ENCODE measurements around the gene CDON.

Gene CDON

DNA sequence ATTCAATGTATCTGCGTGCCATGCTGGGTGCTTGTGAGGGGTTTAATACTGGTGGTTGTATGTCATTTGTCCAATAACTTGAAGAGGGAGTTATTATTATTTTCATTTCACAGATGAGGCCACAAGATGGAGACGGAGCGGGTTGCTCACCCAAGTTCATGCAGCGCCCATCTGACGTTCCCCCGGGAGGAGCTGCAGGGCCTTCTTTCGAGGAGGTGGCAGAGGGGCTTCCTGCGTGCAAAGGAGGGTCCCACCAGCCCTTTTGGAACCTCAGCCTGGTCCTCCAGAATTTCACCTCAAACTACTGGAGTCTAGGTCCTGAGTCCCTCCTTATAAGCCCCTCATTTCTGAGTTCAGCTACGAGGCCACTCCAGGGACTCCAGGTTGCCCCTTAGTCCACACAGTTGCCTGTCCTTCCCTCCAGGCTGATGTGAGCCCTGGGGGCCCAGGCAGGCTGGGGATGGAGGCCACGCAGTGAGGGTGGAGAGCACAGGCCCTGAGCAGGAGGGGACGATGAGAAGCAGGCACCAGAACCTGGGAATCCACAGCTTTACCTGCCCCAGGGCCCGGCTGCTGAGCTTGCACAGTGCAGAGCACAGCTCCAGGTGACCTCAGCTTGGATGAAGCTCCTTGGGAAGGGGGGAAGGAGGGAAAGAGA lies 119.8 kb downstream of the CDON start:
- DNase-seq: no peak

DNA sequence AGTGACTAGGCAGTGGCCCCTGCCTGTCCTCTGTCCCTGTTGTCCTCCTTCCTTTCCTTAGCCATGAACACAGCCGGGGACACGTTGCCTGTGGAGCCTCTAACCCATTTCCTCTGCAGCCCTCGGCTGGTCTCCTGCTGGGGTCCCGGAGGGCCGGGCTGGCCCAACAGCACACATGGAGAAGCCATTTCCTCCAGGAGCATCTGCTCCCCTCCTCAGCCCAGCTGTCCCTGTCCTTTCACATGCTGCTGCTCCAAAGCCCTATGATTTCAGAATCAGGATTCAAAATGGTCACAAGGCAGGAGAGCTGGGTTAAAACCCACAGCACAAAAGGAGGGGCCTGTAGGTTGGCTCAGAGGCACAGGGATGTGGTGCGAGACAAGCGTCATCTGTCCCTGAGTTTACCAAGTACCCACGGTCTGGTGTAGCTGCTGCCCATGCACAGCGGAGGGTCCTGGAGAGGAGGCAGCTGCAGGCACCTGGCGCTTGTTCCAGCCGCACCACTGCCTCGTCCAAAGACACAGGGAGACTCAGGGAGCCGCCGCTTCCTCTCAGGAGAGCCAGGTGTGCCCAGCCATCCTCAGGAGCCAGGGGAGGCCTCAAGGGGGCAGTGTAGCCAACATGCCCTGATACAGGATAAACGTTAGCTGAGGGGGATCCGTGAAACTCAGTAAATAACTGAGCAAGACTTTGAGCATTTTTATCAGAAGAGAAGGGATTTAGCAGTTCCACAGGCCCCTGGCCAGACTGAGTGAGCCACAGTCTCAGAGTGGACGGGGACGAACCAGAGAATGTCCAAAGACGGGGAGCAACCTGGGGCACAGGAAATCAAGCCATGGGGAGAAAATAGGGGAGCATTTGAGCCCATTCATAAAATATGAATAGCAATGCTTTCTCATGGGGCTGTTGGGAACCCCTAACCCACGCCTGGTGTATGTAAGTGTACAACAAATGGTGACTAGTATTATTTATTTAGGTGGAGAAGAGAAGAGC lies 120.8 kb downstream of the CDON start:
- DNase-seq: peak; percentile 45

DNA sequence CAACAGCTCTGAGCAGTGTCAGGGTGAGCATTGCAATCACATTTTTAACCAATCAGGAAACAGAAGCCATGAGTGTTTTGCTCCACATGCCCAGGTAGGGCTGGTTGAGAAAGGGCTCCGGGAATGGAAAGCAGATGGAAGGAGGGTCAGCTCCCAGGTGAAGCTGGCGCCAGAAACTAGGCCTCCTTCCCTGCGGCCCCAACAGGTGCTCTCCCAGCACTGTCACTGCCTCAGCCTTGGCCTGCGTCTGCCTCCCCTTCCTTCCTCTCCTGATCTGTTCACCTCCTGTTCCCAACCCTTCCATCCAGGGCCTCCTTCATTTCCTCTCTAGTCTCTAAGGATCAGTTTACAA lies 121.4 kb downstream of the CDON start:
- no peak for DNase-seq

DNA sequence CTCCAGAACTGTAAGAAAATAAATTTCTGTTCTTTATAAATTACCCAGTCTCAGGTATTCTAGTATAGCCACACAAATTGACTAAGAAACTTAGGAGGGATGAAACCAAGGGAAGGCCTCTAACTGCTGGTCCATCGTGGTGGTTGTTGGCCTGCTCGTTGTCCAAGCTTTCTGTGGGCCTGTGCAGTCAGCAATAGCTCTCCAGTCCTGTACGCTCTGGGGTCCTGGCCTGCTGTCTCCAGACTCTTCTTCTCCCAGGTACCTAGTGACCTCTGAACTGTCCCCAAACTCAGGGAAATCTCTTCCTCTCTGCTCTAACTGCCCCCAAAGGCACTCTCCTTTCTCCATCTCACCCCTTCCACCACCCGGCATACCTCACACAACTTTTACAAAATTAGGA lies 122.5 kb downstream of the CDON start:
- DNase-seq: no peak

DNA sequence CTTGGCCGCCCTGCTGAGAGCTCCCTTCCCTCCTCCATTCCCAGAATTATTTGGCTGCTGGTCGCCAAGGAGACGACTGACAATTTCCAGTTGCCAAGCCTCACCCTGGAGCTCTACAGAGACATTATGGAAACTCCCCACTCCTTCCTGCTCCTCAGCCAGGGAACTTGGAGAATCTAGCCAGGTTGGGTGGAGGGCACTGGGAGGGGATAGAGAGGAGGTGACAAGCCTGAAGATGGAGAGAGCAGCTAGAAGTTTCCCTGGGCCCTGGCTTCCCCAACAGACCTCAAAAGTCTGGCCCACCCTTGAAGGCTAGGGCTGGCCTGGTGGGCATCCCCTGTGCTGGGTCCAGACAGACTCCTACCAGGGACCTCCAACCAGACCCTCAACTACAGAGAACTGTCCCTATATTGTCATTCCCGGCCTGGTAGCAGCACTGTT lies 123.6 kb downstream of the CDON start:
- no peak for DNase-seq

DNA sequence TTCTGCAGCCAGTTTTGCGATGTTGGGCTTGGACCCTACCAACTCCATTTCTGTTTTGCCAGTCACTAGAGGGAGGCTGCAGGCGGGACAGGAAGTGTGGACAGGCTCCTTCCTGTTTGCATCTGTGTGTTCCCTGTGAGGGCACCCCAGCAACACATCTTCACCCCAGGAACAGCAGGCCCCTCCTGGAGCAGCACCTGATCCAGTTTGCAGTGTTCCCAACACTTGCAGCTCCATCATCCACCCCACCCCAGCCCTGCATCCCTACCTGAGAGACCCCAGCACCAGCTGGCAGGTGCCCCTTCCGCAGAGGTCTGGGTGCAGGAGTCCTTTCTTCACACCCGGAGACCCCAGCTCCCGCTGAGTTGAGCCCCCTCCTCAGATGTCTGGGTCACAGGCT lies 124.2 kb downstream of the CDON start:
- no peak for DNase-seq

DNA sequence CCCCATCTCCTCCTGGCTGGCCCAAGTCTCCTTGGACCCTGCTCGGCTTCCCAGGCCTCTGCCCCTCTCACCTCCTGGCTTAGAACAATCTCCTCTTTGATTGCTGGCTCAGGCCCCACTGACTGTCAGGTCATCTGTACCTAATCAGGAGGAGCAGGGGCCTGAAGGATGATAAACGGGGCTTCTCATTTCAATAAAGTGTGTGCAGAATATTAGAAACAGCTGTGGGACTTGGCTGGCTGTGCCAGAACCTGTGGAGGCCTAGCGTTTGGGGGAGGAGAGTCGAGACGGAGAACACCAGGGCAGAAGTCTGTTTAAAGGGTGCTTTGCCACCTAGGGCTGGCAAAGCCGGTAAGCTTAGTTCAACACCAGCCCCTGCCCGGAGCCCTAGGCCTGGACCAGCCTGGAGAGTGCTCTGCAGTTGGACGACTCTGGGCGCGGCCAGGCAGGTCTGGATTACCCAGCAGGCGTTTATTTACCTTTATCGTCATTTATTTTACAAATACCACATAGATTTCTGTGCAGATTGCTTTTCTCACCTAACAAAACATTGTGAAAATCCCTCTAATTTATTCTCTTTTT lies 127.0 kb downstream of the CDON start:
- DNase-seq: no peak

DNA sequence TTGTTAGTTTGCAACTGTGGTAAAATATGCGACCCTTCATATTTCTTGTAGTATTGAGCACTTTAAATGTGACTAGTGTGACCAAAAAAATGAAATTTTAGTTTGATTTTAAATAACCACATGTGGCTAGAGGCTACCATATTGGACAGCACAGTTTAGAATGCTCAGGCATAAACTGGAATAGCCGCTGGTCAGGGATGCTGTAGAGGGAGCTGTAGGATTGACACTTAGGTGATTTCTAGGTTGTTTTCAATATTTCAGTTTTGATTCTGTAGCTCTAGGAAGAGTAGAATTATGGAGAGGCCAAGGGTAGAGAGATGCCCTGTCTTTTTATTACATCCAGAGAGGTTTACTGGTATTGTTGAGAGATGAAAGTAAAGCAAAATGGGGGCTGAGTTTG lies 127.6 kb downstream of the CDON start:
- no peak for DNase-seq

DNA sequence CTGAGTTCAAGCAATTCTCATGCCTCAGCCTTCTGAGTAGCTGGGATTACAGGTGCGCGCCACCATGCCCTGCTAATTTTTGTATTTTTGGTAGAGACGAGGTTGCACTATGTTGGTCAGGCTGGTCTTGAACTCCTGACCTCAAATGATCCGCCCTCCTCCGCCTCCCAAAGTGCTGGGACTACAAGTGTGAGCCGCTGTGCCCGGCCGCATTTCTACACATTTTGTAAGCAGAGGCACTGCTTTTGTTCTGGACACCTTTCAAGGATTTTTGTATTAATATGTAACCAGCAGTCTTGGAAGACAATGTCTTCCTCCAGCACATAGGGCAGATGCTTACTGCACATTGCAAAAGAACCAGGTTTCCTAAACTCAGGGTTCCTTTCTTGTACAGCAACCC lies 128.2 kb downstream of the CDON start:
- no peak for DNase-seq

DNA sequence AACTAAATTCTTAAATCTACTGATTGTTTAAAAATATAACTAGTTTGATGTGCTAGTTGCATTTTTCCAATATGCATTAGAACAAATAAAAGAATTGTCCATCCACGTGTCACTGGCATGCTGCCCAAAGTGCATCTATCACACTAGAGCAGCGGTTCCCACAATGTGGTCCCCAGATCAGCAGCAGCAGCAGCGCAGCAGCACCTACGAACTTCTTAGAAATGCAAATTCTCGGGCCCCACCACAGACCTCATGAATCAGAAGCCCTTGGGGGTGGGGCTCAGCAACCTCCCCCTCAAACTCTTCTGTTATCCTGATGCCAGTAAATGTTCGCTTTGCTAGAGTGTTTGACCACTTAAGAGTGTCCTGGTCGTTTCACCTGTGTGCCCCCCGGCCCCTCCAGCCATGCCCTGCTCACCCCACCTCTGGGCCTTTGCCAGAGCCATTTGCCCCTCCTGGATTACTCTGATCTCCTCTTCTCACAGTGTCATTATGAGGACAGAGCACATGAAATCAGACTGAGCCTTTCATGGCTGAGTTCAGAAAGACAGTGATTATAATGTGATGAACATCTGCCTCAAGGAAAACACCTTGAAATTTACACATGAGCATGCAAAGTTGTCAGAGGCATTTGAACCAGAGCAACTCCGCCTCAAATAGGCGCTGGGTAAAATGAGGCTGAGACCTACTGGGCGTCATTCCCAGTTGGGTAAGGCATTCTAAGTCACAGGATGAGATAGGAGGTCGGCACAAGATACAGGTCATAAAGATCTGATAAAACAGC lies 129.4 kb downstream of the CDON start:
- DNase-seq: no peak

DNA sequence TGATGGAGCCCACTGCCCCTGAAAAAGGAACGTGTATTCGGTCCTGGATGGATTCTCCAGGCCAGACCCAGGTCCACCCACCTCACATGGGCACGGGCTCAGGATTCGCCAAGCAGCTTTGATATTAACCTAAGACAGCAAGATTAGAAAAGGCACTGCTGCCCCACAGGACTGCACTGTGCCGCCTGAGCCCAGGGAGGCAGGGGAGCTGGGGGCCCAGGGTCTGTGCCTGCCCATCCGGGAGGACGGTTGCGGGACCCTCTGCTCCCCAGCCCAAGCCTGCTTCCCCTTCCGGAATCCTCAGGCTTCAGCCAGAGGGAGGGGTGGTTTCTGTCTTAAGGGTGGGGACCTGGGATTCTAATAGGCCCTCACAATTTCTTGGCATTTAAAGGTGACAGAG lies 130.4 kb downstream of the CDON start:
- no peak for DNase-seq

DNA sequence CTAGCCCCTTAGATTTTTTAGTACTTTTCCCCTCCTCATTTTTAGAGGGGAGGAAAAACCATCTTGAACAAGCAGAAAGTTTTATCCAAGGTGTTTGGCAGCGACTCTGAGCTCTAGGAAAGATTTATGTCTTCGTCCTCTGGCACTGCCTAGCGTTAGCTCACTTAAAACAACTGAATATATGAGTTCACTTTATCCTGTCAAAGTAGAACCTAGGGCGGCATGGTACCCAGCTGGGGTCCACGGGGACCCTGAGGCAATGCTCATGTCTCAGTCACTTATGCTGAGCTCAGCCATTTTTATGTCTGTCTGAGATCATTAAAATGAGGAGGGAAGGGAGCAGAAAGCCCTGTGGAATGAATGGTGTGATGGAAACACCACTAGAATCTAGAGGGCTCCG lies 131.0 kb downstream of the CDON start:
- no peak for DNase-seq

DNA sequence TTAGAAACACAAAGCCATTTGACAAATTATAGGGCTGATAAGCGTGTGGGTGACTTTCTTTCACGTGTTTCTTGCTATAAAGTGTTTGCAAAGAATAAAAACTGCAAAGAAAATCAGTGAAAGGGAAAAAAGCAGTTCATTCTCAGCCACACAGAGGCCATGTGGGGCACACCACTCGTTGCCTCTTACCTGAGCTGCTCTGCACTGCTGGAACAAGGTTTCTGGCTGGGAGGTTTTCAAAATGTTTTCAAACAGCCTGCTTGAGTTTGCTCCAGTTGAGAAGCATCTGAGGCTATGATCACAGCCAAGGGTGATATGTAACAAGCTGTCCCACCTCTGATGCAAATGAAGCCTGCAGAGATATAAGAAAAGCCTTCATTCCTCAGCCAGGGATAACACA lies 131.6 kb downstream of the CDON start:
- no peak for DNase-seq

DNA sequence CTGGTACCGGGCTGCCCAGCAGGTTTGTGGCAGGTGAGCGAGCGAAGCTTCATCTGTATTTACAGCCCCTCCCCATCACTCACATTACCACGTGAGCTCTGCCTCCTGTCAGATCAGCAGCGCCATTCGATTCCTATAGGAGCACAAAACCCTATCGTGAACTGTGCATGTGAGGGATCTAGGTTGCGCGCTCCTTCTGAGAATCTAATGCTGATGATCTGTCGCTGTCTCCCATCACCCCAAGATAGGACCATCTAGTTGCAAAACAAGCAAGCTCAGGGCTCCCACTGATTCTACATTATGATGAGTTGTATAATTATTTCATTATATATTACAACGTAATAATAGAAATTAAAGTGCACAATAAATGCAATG lies 132.6 kb downstream of the CDON start:
- no peak for DNase-seq

DNA sequence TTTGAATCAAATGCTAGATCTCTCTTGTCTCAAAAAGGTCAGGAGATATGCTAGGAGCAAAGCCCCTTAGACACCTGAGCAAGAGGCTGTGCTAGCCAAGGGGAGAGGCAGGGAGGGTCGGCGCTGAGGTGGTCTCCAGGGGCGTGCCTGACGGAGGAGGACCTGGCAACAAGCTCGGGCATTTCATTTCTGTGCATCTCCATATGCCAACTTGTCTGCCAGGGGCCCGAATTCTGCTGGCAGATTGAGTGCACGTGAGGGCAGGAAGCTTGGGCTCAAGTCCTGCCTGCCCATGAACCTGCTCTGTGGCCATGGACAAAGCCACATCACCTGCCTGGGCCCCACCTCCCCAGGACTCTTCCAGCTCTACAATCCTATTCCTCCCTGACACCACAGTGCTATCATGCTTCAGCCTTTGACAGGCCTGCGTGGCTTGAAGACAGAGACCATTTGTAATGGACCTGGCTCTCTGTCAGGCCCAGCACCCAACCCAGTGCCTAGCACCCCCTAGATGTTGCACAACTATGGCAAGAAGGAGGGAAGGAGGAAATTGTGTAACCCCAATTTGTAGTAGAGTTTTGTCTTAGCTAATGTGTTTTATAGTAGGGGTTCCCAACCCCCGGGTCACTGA lies 133.1 kb downstream of the CDON start:
- no peak for DNase-seq

DNA sequence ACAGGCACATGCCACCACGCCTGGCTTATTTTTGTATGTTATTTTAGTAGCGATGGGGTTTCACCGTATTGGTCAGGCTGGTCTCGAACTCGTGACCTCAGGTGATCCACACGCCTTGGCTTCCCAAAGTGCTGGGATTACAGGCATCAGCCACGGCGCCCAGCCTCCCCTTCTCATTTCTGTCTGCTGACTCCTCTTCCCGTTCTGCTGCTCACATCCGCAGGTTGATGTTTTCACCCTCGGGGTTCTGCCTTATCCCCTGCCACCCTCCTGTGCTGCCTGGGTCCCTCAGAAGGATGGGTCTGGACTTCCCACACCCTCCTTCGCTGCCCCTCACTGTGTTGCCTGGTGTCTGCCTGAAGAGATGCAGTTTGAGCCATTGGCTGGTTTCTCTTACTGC lies 136.0 kb downstream of the CDON start:
- DNase-seq: no peak

DNA sequence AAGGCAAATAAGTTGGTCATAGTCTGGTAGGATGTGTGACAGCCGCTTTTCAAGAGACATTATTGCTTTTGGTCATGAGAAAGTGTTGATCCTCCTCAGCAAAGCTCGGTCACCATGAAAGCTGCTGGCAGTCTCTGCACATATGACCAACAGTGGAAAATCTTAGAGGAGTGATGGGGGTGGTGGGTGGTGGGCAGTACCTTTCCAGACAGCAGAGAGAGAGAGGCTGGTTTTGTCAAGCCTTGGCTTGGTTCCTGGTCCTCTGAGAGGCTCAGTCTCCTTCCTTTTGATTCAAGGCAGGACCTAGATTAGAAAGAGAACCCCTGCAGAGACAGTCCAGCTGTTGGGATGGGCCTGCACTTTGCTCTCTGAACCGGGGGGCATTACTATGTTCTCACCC lies 136.9 kb downstream of the CDON start:
- DNase-seq: no peak

DNA sequence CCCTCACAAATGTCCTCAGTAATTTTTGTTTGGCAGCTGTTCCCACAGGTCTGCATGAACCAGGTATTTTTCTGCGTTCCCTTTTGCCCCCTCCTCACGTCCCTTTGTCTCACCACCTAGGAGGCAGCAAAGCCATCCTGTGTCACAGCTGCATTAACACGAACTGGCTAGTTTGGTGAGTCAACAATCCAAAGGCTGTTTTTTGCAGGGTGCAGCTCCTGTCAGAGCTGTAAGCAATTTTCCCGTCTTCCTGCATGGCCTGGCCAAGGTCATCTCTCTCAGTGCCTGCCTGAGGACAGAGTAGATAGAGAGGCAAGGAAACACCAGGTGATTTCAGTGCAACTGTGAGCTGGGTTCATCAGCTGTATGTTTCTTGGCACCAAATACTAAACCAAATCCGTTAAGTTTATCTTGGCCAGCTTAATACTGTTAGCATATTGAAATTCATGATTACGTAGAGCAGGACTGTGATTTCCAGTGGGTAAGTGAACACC lies 137.4 kb downstream of the CDON start:
- no peak for DNase-seq

DNA sequence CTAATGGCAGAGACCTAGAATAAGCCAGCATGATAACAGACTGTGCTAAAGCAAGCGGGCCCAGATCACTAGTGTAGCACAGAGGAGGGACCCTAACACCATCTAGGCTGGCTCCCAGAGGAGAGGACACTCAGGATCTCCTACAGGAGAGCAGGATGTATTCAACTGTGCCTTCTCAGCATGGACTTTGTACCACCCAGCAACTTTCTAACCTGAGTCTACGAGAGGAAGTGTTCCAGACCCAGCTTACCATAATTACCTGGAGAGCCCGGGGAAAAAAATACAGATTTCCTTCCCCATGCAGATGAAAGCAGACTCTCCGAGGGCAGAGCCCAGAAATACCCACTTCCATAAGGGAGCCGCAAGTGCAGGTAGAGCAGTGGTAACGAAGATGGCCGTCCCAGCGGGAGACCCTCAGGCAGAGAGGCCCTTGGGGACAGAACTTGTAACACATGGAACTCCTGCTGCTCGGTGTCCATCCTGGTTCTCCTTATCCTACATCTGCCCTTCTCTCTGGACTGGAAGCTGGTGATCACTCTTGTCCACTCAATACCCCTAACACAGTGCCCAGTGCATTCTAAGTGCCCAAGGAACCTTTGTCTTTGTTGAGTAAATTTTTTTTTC lies 138.2 kb downstream of the CDON start:
- DNase-seq: no peak

DNA sequence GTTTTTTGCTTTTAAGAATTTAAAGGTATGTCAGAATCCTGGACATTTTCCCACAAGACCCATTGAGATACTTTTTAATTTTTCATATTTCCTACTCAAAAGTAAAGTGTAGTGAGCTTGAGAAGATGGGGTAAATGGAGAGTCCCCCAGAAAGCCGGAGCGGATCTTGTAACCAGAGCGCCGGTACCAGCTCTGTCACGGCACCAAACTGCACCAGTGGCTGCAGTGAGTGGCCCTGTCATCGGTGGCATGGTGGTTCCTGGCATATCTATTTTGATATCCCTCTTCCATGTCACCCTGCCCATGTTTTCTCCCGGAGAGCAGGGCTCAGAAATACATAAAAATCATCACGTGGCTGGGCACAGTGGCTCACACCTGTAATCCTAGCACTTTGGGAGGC lies 139.0 kb downstream of the CDON start:
- no peak for DNase-seq

DNA sequence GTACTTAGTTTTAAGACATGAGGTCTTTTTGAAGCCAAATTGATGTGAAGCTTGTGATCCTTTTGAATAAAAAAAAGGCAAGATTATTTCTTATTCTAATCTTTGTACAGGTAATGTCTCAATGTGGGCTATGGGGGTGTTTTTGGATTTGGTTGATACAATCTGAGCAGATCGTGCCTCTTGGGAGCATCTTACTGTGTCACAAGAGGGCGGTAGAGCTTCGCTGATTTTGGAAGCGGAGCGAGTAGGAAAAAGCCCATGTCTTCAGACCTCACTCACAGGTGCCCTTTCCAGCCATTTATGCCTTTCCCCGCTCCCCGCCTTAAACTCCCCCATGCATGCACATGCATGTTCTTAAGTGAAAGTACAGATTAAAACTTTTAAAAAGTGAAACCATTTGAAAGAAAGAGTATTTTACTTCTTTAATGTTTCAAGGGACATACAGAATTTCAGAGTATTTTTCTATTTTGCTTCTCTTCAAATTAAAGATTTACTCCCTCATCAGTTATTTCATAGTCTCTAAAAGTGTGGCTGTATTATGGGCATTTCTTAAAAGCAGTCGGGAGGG lies 139.6 kb downstream of the CDON start:
- peak; percentile 47 for DNase-seq

DNA sequence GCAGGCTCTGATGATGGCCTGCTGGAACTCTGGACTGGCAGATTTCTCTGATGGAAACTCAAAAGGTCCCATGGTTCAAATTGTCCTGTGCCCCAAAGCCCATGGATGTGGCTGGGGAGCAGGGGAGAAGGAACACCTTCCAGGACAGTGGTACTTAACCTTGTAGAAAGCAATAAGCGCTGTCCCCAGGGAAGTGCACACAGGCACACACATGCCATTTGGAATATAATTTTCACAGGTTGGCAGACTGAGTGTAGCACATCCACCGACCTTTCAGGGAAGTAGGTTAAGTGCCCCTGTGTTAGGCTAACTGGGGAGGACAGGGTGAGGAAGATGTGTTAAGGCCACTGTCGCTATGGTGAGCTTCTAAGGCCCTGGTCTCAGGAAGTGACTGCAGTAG lies 140.5 kb downstream of the CDON start:
- DNase-seq: no peak

All from activated naive CD4-positive, alpha-beta T cell treated with Interleukin-2 at 50 U/mL for 16 hours (primary cell).